IMR-90 (cell line): ENCODE results near the gene PTEN. TPM values are rescaled to one million over a fixed set of nuclear protein-coding genes. Genes with fewer than 3 reads are reported as not detected.

Experiments used
- ATAC-seq: fragments of 200-7000 bp; cut with Tn5 transposase; 2 replicates; pipeline ENCODE4 v1.9.1; 2020; ENCODE audit warnings: low read depth, mild to moderate bottlenecking, moderate library complexity
- BruUV-seq: library from RNA; stranded (reverse); fragments of 400-500 nt; replicated peaks from 2 replicates; lab custom pipeline; 2021; lab: Mats Ljungman, UMichigan
- CTCF ChIA-PET: fragments of 300-600 bp; formaldehyde crosslinking; extraction: SDS; loops from one replicate; lab custom pipeline; 2021; ENCODE audit warnings: antibody characterized with exemption; lab: Yijun Ruan, JAX
- POLR2A ChIA-PET: fragments of 300-600 bp; sonication (Branson Sonifier 250); formaldehyde crosslinking; loops from one replicate; lab custom pipeline; 2022; ENCODE audit warnings: antibody characterized with exemption; ENCODE audit not compliant: unreplicated experiment; lab: Charles Lee
- DNase-seq: peaks from one replicate; pipeline ENCODE4 v3.0.0; 2013
- H2AFZ ChIP-seq: replicated peaks from 2 replicates; pipeline ENCODE3; 2013; ENCODE audit warnings: low read length, mild to moderate bottlenecking; ENCODE audit not compliant: poor library complexity
- H2AK5ac ChIP-seq: 2 replicates; pipeline ENCODE4 v1.6.1; 2013; ENCODE audit warnings: low read depth, low read length, inconsistent platforms
- H2AK9ac ChIP-seq: replicated peaks from 2 replicates; pipeline ENCODE3; 2013; ENCODE audit warnings: mild to moderate bottlenecking, low read depth, low read length, moderate library complexity; ENCODE audit not compliant: poor library complexity
- H2BK120ac ChIP-seq: 2 replicates; pipeline ENCODE4 v1.6.1; 2013; ENCODE audit warnings: low read depth, low read length, inconsistent platforms
- H2BK15ac ChIP-seq: 3 replicates; pipeline ENCODE4 v1.6.1; 2013; ENCODE audit warnings: low read depth, low read length, inconsistent platforms
- H2BK20ac ChIP-seq: 2 replicates; pipeline ENCODE4 v1.6.1; 2013; ENCODE audit warnings: low read depth, mild to moderate bottlenecking, inconsistent platforms, low read length, moderate library complexity
- H2BK5ac ChIP-seq: 2 replicates; pipeline ENCODE4 v1.6.1; 2013; ENCODE audit warnings: mild to moderate bottlenecking, low read depth, low read length, inconsistent platforms; ENCODE audit not compliant: poor library complexity, severe bottlenecking
- H3K14ac ChIP-seq: replicated peaks from 2 replicates; pipeline ENCODE4 v1.6.1; 2013; ENCODE audit warnings: low read depth, low read length, inconsistent platforms
- H3K18ac ChIP-seq: 2 replicates; pipeline ENCODE4 v1.6.1; 2013; ENCODE audit warnings: low read depth, low read length, control low read depth
- H3K23ac ChIP-seq: 2 replicates; pipeline ENCODE4 v1.6.1; 2013; ENCODE audit warnings: low read depth, low read length, inconsistent platforms
- H3K27ac ChIP-seq: 2 replicates; pipeline ENCODE4 v1.5.1; 2013; ENCODE audit warnings: mild to moderate bottlenecking, control low read depth, low read length; ENCODE audit not compliant: insufficient read depth
- H3K27me3 ChIP-seq: 2 replicates; pipeline ENCODE4 v1.6.1; 2013; ENCODE audit warnings: low read length; ENCODE audit not compliant: control insufficient read depth, insufficient read depth
- H3K36me3 ChIP-seq: 2 replicates; pipeline ENCODE4 v1.6.1; 2013; ENCODE audit warnings: low read length, mixed read lengths; ENCODE audit not compliant: control insufficient read depth, insufficient read depth
- H3K4ac ChIP-seq: 2 replicates; pipeline ENCODE4 v1.6.1; 2013; ENCODE audit warnings: low read depth, low read length, inconsistent platforms
- H3K4me1 ChIP-seq: 2 replicates; pipeline ENCODE4 v1.6.1; 2013; ENCODE audit warnings: low read length, mixed read lengths; ENCODE audit not compliant: control insufficient read depth, insufficient read depth
- H3K4me2 ChIP-seq: 2 replicates; pipeline ENCODE4 v1.6.1; 2013; ENCODE audit warnings: low read depth, mild to moderate bottlenecking, control low read depth, low read length, moderate library complexity
- H3K4me3 ChIP-seq: 2 replicates; pipeline ENCODE4 v1.5.1; 2013; ENCODE audit warnings: low read depth, mild to moderate bottlenecking, control low read depth, low read length, moderate library complexity; ENCODE audit not compliant: insufficient read depth
- H3K56ac ChIP-seq: 2 replicates; pipeline ENCODE4 v1.6.1; 2013; ENCODE audit warnings: low read length, inconsistent platforms; ENCODE audit not compliant: insufficient read depth; ENCODE audit errors: extremely low read depth
- H3K79me1 ChIP-seq, 2 experiments: 2 replicates each; pipeline ENCODE4 v1.6.1; 2013; ENCODE audit warnings: low read length in 2 of 2, inconsistent platforms in 1 of 2, low read depth in 1 of 2
- H3K9ac ChIP-seq: 2 replicates; pipeline ENCODE4 v1.6.1; 2013; ENCODE audit warnings: low read depth, low read length, control low read depth
- H3K9me1 ChIP-seq: 2 replicates; pipeline ENCODE4 v1.6.1; 2013; ENCODE audit warnings: low read length, inconsistent platforms; ENCODE audit not compliant: insufficient read depth
- H3K9me3 ChIP-seq: 2 replicates; pipeline ENCODE4 v1.6.1; 2013; ENCODE audit warnings: low read length; ENCODE audit not compliant: control insufficient read depth, insufficient read depth
- H4K20me1 ChIP-seq: 2 replicates; pipeline ENCODE4 v1.6.1; 2013; ENCODE audit warnings: low read length, inconsistent platforms; ENCODE audit not compliant: insufficient read depth
- H4K5ac ChIP-seq: 2 replicates; pipeline ENCODE4 v1.6.1; 2013; ENCODE audit warnings: mild to moderate bottlenecking, low read depth, low read length, control low read depth
- H4K8ac ChIP-seq, 2 experiments: 2 replicates each; pipeline ENCODE4 v1.6.1; 2013; ENCODE audit warnings: low read depth in 2 of 2, low read length in 2 of 2, control low read depth in 1 of 2, inconsistent platforms in 1 of 2
- H4K91ac ChIP-seq: 2 replicates; pipeline ENCODE4 v1.6.1; 2013; ENCODE audit warnings: low read depth, low read length, inconsistent platforms; ENCODE audit not compliant: insufficient read depth
- BHLHE40 ChIP-seq: fragments of 150-350 bp; IDR thresholded peaks from 2 replicates; pipeline ENCODE4 v1.6.1; 2016; ENCODE audit warnings: mild to moderate bottlenecking, low read depth, low read length
- CEBPB ChIP-seq: IDR thresholded peaks from 2 replicates; pipeline ENCODE4 v1.6.1; 2012; ENCODE audit warnings: low read depth, low read length, improper control_type of control experiment
- CHD1 ChIP-seq: IDR thresholded peaks from 2 replicates; pipeline ENCODE4 v1.6.1; 2012; ENCODE audit warnings: low read depth, low read length, improper control_type of control experiment
- FOS ChIP-seq: fragments of 150-350 bp; IDR thresholded peaks from 2 replicates; pipeline ENCODE4 v1.6.1; 2016; ENCODE audit warnings: low read depth, low read length
- MAFK ChIP-seq: IDR thresholded peaks from 2 replicates; pipeline ENCODE4 v1.6.1; 2012; ENCODE audit warnings: low read depth, low read length, improper control_type of control experiment
- MAZ ChIP-seq: IDR thresholded peaks from 2 replicates; pipeline ENCODE4 v1.6.1; 2012; ENCODE audit warnings: low read depth, mild to moderate bottlenecking, low read length, improper control_type of control experiment, moderate library complexity, borderline replicate concordance
- MXI1 ChIP-seq: IDR thresholded peaks from 2 replicates; pipeline ENCODE4 v1.6.1; 2012; ENCODE audit warnings: low read depth, mild to moderate bottlenecking, low read length, moderate library complexity, borderline replicate concordance
- NFE2L2 ChIP-seq: fragments of 150-350 bp; IDR thresholded peaks from 2 replicates; pipeline ENCODE4 v1.6.1; 2016; ENCODE audit warnings: low read depth, mild to moderate bottlenecking, low read length
- POLR2A ChIP-seq: IDR thresholded peaks from 2 replicates; pipeline ENCODE4 v1.6.1; 2012; ENCODE audit warnings: mild to moderate bottlenecking, low read depth, low read length
- RAD21 ChIP-seq: IDR thresholded peaks from 2 replicates; pipeline ENCODE4 v1.6.1; 2012; ENCODE audit warnings: low read length, improper control_type of control experiment
- RCOR1 ChIP-seq: IDR thresholded peaks from 2 replicates; pipeline ENCODE4 v1.6.1; 2012; ENCODE audit warnings: mild to moderate bottlenecking, low read length, improper control_type of control experiment; ENCODE audit not compliant: insufficient replicate concordance
- RFX5 ChIP-seq: IDR thresholded peaks from 2 replicates; pipeline ENCODE4 v1.8.0; 2012; ENCODE audit warnings: low read depth, mild to moderate bottlenecking, low read length, moderate library complexity
- SMC3 ChIP-seq: fragments of 150-350 bp; IDR thresholded peaks from 2 replicates; pipeline ENCODE4 v1.6.1; 2016; ENCODE audit warnings: low read depth, mild to moderate bottlenecking, antibody characterized with exemption, low read length, moderate library complexity
- WGBS, 2 experiments: methylation state at CpG; one replicate each; pipeline versions ENCODE4 v1.1.5 to v1.1.7; 2013; ENCODE audit warnings: missing lambda C conversion rate in 2 of 2; ENCODE audit not compliant: insufficient read length in 1 of 2; ENCODE audit errors: extremely low coverage in 2 of 2; 5-methylcytosine and 5-hydroxymethylcytosine counted together
- dilution Hi-C: fragments of 300-500 bp; cut with HindIII; formaldehyde crosslinking; loops from one replicate; pipeline ENCODE4 v1.14.3; 2018; ENCODE audit warnings: low sequenced_read_pairs; ENCODE audit not compliant: unreplicated experiment
- in situ Hi-C: fragments of 300-500 bp; cut with MboI; formaldehyde crosslinking; loops from 3 replicates; pipeline ENCODE4 v1.14.3; 2019; ENCODE audit warnings: low sequenced_read_pairs, inconsistent platforms, mixed read lengths
- intact Hi-C: fragments of 100-400 bp; cut with micrococcal nuclease; formaldehyde crosslinking; loops from 2 replicates; pipeline ENCODE4 v1.10.0; 2022
- polyA plus RNA-seq, 3 experiments: library from polyadenylated mRNA; depleted of rRNA; stranded (reverse); fragments of >200 nt; gene quantifications; 2 replicates each; pipeline ENCODE4 v1.2.3, GENCODE V29; 2012; ENCODE audit warnings: low replicate concordance in 1 of 3
- total RNA-seq: library from RNA; depleted of rRNA; stranded (reverse); fragments of >200 nt; gene quantifications from 2 replicates; pipeline ENCODE4 v1.2.3, GENCODE V29; 2012
- TF ChIP-seq, protein P1 (sequence below): conservative IDR thresholded peaks from 2 replicates; pipeline ENCODE4 v1.5.1; 2012; ENCODE audit warnings: mild to moderate bottlenecking, low read depth, low read length, improper control_type of control experiment
- TF ChIP-seq, protein P2 (sequence below): fragments of 150-350 bp; IDR thresholded peaks from 2 replicates; pipeline ENCODE4 v1.6.1; 2016; ENCODE audit warnings: low read depth, mild to moderate bottlenecking, low read length, moderate library complexity, borderline replicate concordance
- TF ChIP-seq, protein P3 (sequence below): fragments of 150-350 bp; IDR thresholded peaks from 2 replicates; pipeline ENCODE4 v1.6.1; 2017; ENCODE audit warnings: mild to moderate bottlenecking, antibody characterized with exemption, low read length, low read depth

PTEN gene
- total and polyA plus RNA-seq, 2 of the 4 experiments (the other 2 are of a cell fraction) = 12.0 to 38.9 TPM

DNA sequence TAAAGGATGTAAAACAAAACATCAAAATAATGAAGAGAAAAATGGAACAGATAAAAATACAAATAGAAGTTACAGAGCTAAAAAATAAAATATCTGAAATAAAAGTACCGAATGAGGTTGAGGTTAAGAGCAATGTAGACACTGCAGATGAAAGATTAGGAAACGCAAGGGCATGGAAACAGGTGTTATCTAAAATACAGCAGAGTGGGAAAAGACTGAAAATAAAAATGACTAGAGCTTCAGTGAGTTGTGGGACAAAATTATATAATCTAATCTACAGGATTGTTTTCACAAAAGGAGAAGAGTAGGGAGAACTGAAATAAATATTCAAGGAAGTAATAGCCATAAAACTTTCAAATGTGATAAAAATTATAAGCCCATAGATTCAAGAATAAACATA is 123.8 kb downstream of the PTEN start:
- Histone ChIP-seq H3K18ac (no peak overlapping the region), H3K27ac (no peak overlapping the region), H3K4ac (no peak overlapping the region), H3K4me3 (no peak overlapping the region), H4K20me1 (no peaks in the 10 kb centered on the region), H2BK15ac (no peak overlapping the region), H3K4me1 (no peaks in the 10 kb centered on the region), H4K91ac (no peak overlapping the region), H3K23ac (no peak overlapping the region), H3K14ac (no peak overlapping the region), H4K8ac (no peak overlapping the region), H2BK120ac (no peak overlapping the region), H2AK9ac (no peak overlapping the region), H3K9me1 (no peaks in the 10 kb centered on the region), H4K5ac (no peak overlapping the region), H2BK5ac (no peak overlapping the region), H3K36me3 (no peaks in the 10 kb centered on the region), H2AK5ac (no peak overlapping the region), H3K27me3 (no peaks in the 10 kb centered on the region), H2BK20ac (no peak overlapping the region), H3K9me3 (no peaks in the 10 kb centered on the region), H3K79me1 (no peaks in the 10 kb centered on the region), H2AFZ (no peak overlapping the region), H3K56ac (no peak overlapping the region), H3K9ac (no peak overlapping the region), H3K4me2 (no peak overlapping the region)
- CTCF ChIA-PET = no interaction called here
- BruUV-seq = no TSS peak
- WGBS, 2 experiments = no CpG with 5 or more reads among the region's 2 CpGs
- POLR2A ChIA-PET = no interaction called here
- DNase-seq (no peak), ATAC-seq (no peak)
- dilution Hi-C loops = no loop called here
- intact Hi-C loops = no loop called here
- TF ChIP-seq BHLHE40 (no peak), CEBPB (no peak), RFX5 (no peak), MAZ (no peak), FOS (no peak), POLR2A (no peak), SMC3 (no peak), MXI1 (no peak), CHD1 (no peak), RAD21 (no peak), MAFK (no peak), NFE2L2 (no peak), RCOR1 (no peak)
- TF ChIP-seq, protein P1, sequence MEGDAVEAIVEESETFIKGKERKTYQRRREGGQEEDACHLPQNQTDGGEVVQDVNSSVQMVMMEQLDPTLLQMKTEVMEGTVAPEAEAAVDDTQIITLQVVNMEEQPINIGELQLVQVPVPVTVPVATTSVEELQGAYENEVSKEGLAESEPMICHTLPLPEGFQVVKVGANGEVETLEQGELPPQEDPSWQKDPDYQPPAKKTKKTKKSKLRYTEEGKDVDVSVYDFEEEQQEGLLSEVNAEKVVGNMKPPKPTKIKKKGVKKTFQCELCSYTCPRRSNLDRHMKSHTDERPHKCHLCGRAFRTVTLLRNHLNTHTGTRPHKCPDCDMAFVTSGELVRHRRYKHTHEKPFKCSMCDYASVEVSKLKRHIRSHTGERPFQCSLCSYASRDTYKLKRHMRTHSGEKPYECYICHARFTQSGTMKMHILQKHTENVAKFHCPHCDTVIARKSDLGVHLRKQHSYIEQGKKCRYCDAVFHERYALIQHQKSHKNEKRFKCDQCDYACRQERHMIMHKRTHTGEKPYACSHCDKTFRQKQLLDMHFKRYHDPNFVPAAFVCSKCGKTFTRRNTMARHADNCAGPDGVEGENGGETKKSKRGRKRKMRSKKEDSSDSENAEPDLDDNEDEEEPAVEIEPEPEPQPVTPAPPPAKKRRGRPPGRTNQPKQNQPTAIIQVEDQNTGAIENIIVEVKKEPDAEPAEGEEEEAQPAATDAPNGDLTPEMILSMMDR = no peak
- TF ChIP-seq, protein P2, sequence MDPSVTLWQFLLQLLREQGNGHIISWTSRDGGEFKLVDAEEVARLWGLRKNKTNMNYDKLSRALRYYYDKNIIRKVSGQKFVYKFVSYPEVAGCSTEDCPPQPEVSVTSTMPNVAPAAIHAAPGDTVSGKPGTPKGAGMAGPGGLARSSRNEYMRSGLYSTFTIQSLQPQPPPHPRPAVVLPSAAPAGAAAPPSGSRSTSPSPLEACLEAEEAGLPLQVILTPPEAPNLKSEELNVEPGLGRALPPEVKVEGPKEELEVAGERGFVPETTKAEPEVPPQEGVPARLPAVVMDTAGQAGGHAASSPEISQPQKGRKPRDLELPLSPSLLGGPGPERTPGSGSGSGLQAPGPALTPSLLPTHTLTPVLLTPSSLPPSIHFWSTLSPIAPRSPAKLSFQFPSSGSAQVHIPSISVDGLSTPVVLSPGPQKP = no peak
- TF ChIP-seq, protein P3, sequence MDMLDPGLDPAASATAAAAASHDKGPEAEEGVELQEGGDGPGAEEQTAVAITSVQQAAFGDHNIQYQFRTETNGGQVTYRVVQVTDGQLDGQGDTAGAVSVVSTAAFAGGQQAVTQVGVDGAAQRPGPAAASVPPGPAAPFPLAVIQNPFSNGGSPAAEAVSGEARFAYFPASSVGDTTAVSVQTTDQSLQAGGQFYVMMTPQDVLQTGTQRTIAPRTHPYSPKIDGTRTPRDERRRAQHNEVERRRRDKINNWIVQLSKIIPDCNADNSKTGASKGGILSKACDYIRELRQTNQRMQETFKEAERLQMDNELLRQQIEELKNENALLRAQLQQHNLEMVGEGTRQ = no peak
- in situ Hi-C loops = no loop called here
